Measurements from ENCODE around the gene DCTN3. TPM values are rescaled to one million over a fixed set of nuclear protein-coding genes. Genes with fewer than 3 reads are reported as not detected.
A peak's percentile ranks its signal among the peaks of the same experiment; 100 is the strongest.

The DCTN3 gene
- total and polyA plus RNA-seq, 9 of the 15 experiments (the other 6 are each of a cell fraction or from before 2014, with no cell fraction given), result 11.0 to 51.0 (median 41.9) TPM

DNA sequence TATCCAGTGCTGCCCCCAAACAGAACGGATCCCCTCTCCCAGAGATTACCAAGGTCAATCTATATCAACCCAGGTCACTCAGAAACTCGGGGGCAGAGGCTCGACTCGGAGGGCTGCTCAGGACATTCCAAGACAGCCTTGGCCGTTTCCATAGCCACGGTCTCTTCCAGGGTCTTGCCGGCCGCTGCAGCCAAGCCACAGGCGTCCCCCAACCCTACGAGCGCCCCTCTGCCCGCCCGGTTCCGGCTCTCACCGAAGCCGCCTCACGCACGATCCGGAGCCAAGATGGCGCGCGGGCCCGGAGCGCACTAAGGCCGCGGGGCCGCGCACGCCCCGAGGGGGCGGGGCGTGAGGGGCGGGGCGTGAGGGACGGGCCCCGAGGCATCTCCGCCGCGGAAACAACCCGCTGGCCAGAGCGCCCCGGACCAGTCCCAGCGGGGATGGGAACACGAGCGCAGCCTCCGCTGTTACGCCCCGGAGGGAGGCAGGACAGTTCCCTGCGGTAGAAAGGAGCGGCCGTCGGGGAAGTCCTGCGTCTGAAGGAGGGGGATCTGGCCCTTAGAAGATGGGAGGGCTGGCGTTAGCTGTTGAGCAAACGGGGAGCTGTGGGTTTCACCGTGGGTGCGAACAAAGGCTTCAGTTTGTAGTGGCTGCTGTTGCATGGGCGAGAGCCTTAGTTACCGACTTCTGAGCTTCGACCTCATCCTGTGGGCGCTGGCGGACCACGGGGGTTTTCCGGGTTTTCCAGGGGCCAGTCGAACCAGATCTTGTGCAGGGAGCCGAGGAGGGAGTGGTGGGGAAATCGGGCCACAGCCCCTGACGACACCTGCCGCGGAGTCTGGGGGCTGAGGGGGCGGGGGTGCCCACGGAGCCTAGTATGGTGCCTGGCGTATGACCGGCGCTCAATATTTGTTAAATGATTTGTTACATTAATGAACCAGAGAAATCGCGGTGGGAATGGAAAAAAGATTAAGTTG lies 8.2 kb downstream of the DCTN3 start, which contains the start of gene RPP25L:
RPP25L (minus strand) TSS at position 287 of the 977 bp plus-strand sequence. CDS start 801 bp downstream, outside the sequence.
- peaks cover 15% of the 10 kb centered on the region; the same call in 1 of the 3 replicates for H3K36me3 ChIP-seq (ENCODE audit: control insufficient read depth, insufficient read depth, low read length)
- peaks cover 7 to 19% of the 10 kb centered on the region in 2 experiments; a peak in 4 of 5 replicates for H3K4me1 ChIP-seq (replicated peaks in 1 of 2; ENCODE audit: control insufficient read depth in 2 of 2, insufficient read depth in 2 of 2, low read length in 2 of 2)
- BruUV-seq (replicated peaks), result no TSS peak
- DNase-seq (ENCODE audit: extremely low read depth in 1 of 4, low spot score in 3 of 4) (peak; percentile 85 to 90 (median 88)), FAIRE-seq (no peak), ATAC-seq (peak; percentile 96)
- peak within 1 kb of the TSS; percentile 60 for H3K4me3 ChIP-seq
- no peaks in the 10 kb centered on the region for H3K9me1 ChIP-seq (ENCODE audit: control insufficient read depth, insufficient read depth, low read length)
- CTCF ChIA-PET (ENCODE audit: low intra/inter-chr PET ratio), result interaction anchor here (1.3 to 2.8 kb wide), 2 partner anchors 22 to 90 kb away, joined by 7 to 15 read pairs; no protein-coding TSS in a partner anchor
- H3K4me2 ChIP-seq (ENCODE audit: insufficient read depth, low read length), result peak within 1 kb of the TSS; percentile 93
- H3K27ac ChIP-seq (ENCODE audit: extremely low read depth, low read depth, low read length), result peak within 1 kb of the TSS; percentile 86
- WGBS (ENCODE audit: insufficient coverage, low coverage, missing lambda C conversion rate), result 2% methylated on average over 37 of the region's 77 CpGs
- intact Hi-C loops (cut with micrococcal nuclease) (loop anchor here (10.0 kb wide), 1 partner anchor 93 kb away; no protein-coding TSS in a partner anchor), in situ Hi-C loops (cut with MboI) (no loop called here)
- H2AFZ ChIP-seq (ENCODE audit: low read depth, low read length), result peak within 1 kb of the TSS; percentile 94
- POLR2A ChIA-PET, result interaction anchor here (0.6 to 1.3 kb wide), 5 partner anchors 8 to 181 kb away, joined by 3 to 4 read pairs (median 4); partner anchors contain the start of gene DCTN3
- no peaks in the 10 kb centered on the region for H3K9me3 ChIP-seq (replicated peaks; ENCODE audit: control insufficient read depth, insufficient read depth, low read depth, low read length)
- H3K9ac ChIP-seq (ENCODE audit: insufficient read depth in 1 of 2, low read depth in 2 of 2, low read length in 2 of 2), result peak within 1 kb of the TSS; percentile 89 to 92
- H4K20me1 ChIP-seq (replicated peaks; ENCODE audit: control insufficient read depth, insufficient read depth, low read length), result no peaks in the 10 kb centered on the region; the same call in 1 of the 2 replicates
- no peaks in the 10 kb centered on the region for H3K27me3 ChIP-seq (ENCODE audit: control insufficient read depth in 2 of 2, insufficient read depth in 2 of 2, low read length in 2 of 2)
- H3K79me2 ChIP-seq (ENCODE audit: control insufficient read depth, insufficient read depth, low read length), result peaks cover 17% of the 10 kb centered on the region
- TF ChIP-seq NR3C1 (CRISPR knock-in tag; IDR thresholded peaks at IDR 0.05), result no peak
- peak; percentile 75 to 80 for TF ChIP-seq NRF1 (conservative IDR thresholded peaks at IDR 0.05 in 1 of 2, IDR thresholded peaks at IDR 0.05 in 1 of 2)
- TF ChIP-seq XRCC4 (IDR thresholded peaks at IDR 0.05; ENCODE audit: extremely low read depth, insufficient read depth, insufficient read length), result no peak
- TF ChIP-seq, protein P1, sequence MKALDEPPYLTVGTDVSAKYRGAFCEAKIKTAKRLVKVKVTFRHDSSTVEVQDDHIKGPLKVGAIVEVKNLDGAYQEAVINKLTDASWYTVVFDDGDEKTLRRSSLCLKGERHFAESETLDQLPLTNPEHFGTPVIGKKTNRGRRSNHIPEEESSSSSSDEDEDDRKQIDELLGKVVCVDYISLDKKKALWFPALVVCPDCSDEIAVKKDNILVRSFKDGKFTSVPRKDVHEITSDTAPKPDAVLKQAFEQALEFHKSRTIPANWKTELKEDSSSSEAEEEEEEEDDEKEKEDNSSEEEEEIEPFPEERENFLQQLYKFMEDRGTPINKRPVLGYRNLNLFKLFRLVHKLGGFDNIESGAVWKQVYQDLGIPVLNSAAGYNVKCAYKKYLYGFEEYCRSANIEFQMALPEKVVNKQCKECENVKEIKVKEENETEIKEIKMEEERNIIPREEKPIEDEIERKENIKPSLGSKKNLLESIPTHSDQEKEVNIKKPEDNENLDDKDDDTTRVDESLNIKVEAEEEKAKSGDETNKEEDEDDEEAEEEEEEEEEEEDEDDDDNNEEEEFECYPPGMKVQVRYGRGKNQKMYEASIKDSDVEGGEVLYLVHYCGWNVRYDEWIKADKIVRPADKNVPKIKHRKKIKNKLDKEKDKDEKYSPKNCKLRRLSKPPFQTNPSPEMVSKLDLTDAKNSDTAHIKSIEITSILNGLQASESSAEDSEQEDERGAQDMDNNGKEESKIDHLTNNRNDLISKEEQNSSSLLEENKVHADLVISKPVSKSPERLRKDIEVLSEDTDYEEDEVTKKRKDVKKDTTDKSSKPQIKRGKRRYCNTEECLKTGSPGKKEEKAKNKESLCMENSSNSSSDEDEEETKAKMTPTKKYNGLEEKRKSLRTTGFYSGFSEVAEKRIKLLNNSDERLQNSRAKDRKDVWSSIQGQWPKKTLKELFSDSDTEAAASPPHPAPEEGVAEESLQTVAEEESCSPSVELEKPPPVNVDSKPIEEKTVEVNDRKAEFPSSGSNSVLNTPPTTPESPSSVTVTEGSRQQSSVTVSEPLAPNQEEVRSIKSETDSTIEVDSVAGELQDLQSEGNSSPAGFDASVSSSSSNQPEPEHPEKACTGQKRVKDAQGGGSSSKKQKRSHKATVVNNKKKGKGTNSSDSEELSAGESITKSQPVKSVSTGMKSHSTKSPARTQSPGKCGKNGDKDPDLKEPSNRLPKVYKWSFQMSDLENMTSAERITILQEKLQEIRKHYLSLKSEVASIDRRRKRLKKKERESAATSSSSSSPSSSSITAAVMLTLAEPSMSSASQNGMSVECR (CRISPR knock-in tag; IDR thresholded peaks at IDR 0.05), result peak; percentile 60; the same call in 1 of the 2 replicates
- no peak for TF ChIP-seq ZBED1 (IDR thresholded peaks at IDR 0.05)
- peak; percentile 64; the same call in 1 of the 2 replicates for TF ChIP-seq POLR2AphosphoS2 (IDR thresholded peaks at IDR 0.05; ENCODE audit: low read length)
- no peak for TF ChIP-seq MED1 (CRISPR knock-in tag; IDR thresholded peaks at IDR 0.05; ENCODE audit: borderline replicate concordance)

Measured in K562 (cell line).